ENCODE measurements around the gene MIER1. TPM values are rescaled to one million over a fixed set of nuclear protein-coding genes. Genes with fewer than 3 reads are reported as not detected.
A peak's percentile ranks its signal among the peaks of the same experiment; 100 is the strongest.

The MIER1 gene
- total RNA-seq (2021; ENCODE audit: unreplicated experiment) (28.7 TPM), Bru-seq, nascent RNA (percentile 94 among the genes with signal in this experiment), BruChase-seq, experiment 1, labeled RNA remaining after a 6-hour chase (percentile 80 among the genes with signal in this experiment), BruChase-seq, experiment 2, labeled RNA remaining after a 2-hour chase (percentile 92 among the genes with signal in this experiment)
- polyA plus RNA-seq (2012), result 9.9 and 10.5 TPM in 2 replicates
- long read RNA-seq, full-length matches to known transcripts, result 10 of 27 reads
- long read RNA-seq, partial matches to known transcripts, result 4 of 27 reads
- long read RNA-seq, other reads (novel, unspliced or antisense), result 13 of 27 reads

GRCh38 chr1:66924756-66925557 is at the start of gene MIER1, which contains the start of gene DNAI4:
TSS of gene MIER1 (plus strand) at chr1:66924990. CDS start at chr1:66925029, 39 bp downstream.
TSS of gene DNAI4 (minus strand) at chr1:66924856. CDS start at chr1:66924831, 25 bp downstream.
- H3K9me2 ChIP-seq (ENCODE audit: insufficient read depth), result no peaks in the 10 kb centered on the region
- H3K27me3 ChIP-seq (ENCODE audit: insufficient read depth, low read length), result no peaks in the 10 kb centered on the region
- peak within 1 kb of the TSS; percentile 92 for H3K4me2 ChIP-seq (ENCODE audit: low read length)
- intact Hi-C loops (cut with micrococcal nuclease), result no loop called here
- H3K4me1 ChIP-seq (ENCODE audit: control insufficient read depth in 1 of 2, insufficient read depth in 2 of 2, low read length in 2 of 2), result peaks cover 8 to 32% of the 10 kb centered on the region in 2 experiments; a peak in 3 of 4 replicates
- CTCF ChIA-PET, result interaction anchor here (0.6 to 0.7 kb wide), 2 partner anchors 10 to 225 kb away, joined by 3 read pairs; no protein-coding TSS in a partner anchor
- H3K27ac ChIP-seq (ENCODE audit: low read depth, low read length), result peak within 1 kb of the TSS; percentile 89
- DNase-seq (ENCODE audit: low read depth, low spot score) (peak; percentile 96), ATAC-seq (peak; percentile 90)
- RAD21 ChIA-PET (ENCODE audit: low non-redundant PET in 1 of 2, low total read pairs in 2 of 2, uncharacterized antibody in 2 of 2, unreplicated experiment in 2 of 2), result no interaction called here
- H3K79me2 ChIP-seq (ENCODE audit: insufficient read depth, low read length), result peaks cover 52% of the 10 kb centered on the region
- H3K9ac ChIP-seq (ENCODE audit: low read length), result peak within 1 kb of the TSS; percentile 86
- POLR2A ChIA-PET, result interaction anchor here (0.6 to 1.5 kb wide), 5 partner anchors 11 to 760 kb away, joined by 3 to 6 read pairs (median 3); partner anchors contain the start of gene GADD45A
- no peaks in the 10 kb centered on the region for H3K36me3 ChIP-seq (ENCODE audit: control insufficient read depth in 1 of 2, insufficient read depth in 2 of 2, low read length in 2 of 2)
- no peaks in the 10 kb centered on the region for H4K20me1 ChIP-seq (ENCODE audit: insufficient read depth)
- no peak within 1 kb of the TSS for H2AFZ ChIP-seq (ENCODE audit: low read depth, low read length, poor library complexity, severe bottlenecking)
- H3K4me3 ChIP-seq (replicated peaks in 1 of 2; ENCODE audit: low read depth in 1 of 2, low read length in 2 of 2), result peak within 1 kb of the TSS; percentile 81 to 85
- no TSS peak for BruUV-seq (replicated peaks)
- no peaks in the 10 kb centered on the region for H3K9me3 ChIP-seq (ENCODE audit: control insufficient read depth in 1 of 2, insufficient read depth in 1 of 2, low read depth in 1 of 2, low read length in 2 of 2)
- no peak for TF ChIP-seq REST (IDR thresholded peaks at IDR 0.05; ENCODE audit: low read depth)
- TF ChIP-seq POLR2AphosphoS5 (IDR thresholded peaks at IDR 0.05; ENCODE audit: low read depth, low read length), result peak; percentile 76
- TF ChIP-seq YY1 (IDR thresholded peaks at IDR 0.05; ENCODE audit: extremely low read depth, insufficient replicate concordance, low read depth, low read length), result peak; percentile 56
- peak; percentile 72 for TF ChIP-seq SP1 (IDR thresholded peaks at IDR 0.05; ENCODE audit: low read depth)
- TF ChIP-seq SIN3A (IDR thresholded peaks at IDR 0.05; ENCODE audit: low read depth), result peak; percentile 96
- TF ChIP-seq MAX (IDR thresholded peaks at IDR 0.05), result peak; percentile 86
- no peak for TF ChIP-seq TCF7L2 (IDR thresholded peaks at IDR 0.05; ENCODE audit: borderline replicate concordance, extremely low read depth, insufficient read depth, insufficient read length)
- peak; percentile 90 for TF ChIP-seq CBX3 (IDR thresholded peaks at IDR 0.05; ENCODE audit: low read depth)
- TF ChIP-seq ZNF274 (IDR thresholded peaks at IDR 0.05; ENCODE audit: low read depth, low read length), result no peak
- TF ChIP-seq EZH2phosphoT487 (IDR thresholded peaks at IDR 0.05; ENCODE audit: borderline replicate concordance), result no peak
- peak; percentile 37 for TF ChIP-seq ZBTB33 (IDR thresholded peaks at IDR 0.05; ENCODE audit: extremely low read depth, insufficient replicate concordance, low read length)
- peak; percentile 76 for TF ChIP-seq ELF1 (IDR thresholded peaks at IDR 0.05; ENCODE audit: borderline replicate concordance, low read depth)
- TF ChIP-seq POLR2A (IDR thresholded peaks at IDR 0.05; ENCODE audit: borderline replicate concordance, extremely low read depth, insufficient read depth, insufficient read length), result peak; percentile 83
- no peak; the same call in 1 of the 2 replicates for TF ChIP-seq ZFX (IDR thresholded peaks at IDR 0.05)
- TF ChIP-seq RAD21 (IDR thresholded peaks at IDR 0.05; ENCODE audit: low read depth), result peak; percentile 5; the same call in 1 of the 2 replicates
- no peak; the same call in 1 of the 2 replicates for TF ChIP-seq SRF (IDR thresholded peaks at IDR 0.05; ENCODE audit: low read depth)
- no peak for TF ChIP-seq FOSL1 (IDR thresholded peaks at IDR 0.05; ENCODE audit: low read depth)
- no peak for TF ChIP-seq JUND (IDR thresholded peaks at IDR 0.05)
